Measurements from ENCODE around the gene DLGAP5. TPM values are rescaled to one million over a fixed set of nuclear protein-coding genes. Genes with fewer than 3 reads are reported as not detected.

The DLGAP5 gene
- polyA plus RNA-seq, 1 experiment, result 8.9 TPM

Other genes starting within 250 kb of the DLGAP5 start
- 2.6 and 5.4 TPM in 2 replicates for gene WDHD1, start 164.5 kb downstream of the DLGAP5 start, polyA plus RNA-seq (2011; rRNA removed)
- gene SOCS4, start 164.3 kb downstream of the DLGAP5 start, polyA plus RNA-seq (2011; rRNA removed), result 3.0 and 6.2 TPM in 2 replicates
- 56.4 and 90.0 TPM in 2 replicates for gene MAPK1IP1L, start 139.9 kb downstream of the DLGAP5 start, polyA plus RNA-seq (2011; rRNA removed)
- 182 and 197 TPM in 2 replicates for gene LGALS3, start 62.3 kb downstream of the DLGAP5 start, polyA plus RNA-seq (2011; rRNA removed)
- gene FBXO34, start 79.8 kb upstream of the DLGAP5 start, polyA plus RNA-seq (2011; rRNA removed), result 15.0 and 16.9 TPM in 2 replicates
- gene ATG14, start 220.2 kb upstream of the DLGAP5 start, polyA plus RNA-seq (2011; rRNA removed), result 9.2 and 13.2 TPM in 2 replicates
- not detected in 2 replicates for gene TBPL2, start 249.0 kb upstream of the DLGAP5 start, polyA plus RNA-seq (2011; rRNA removed)

All from BJ (cell line).